H1 (cell line): ENCODE results near the gene ADSS2. TPM values are rescaled to one million over a fixed set of nuclear protein-coding genes. Genes with fewer than 3 reads are reported as not detected.

ENCODE experiments used
- SP1 ChIP-seq: IDR thresholded peaks from 2 replicates; pipeline ENCODE4 v1.6.1; 2011; ENCODE audit warnings: low read depth, low read length
- polyA plus RNA-seq, 7 experiments: library from polyadenylated mRNA; depleted of rRNA in 3 of 7; stranded (reverse) in 5 of 7; unstranded in 2 of 7; fragments of >200 nt in 5 of 7; fragments of 200-250 nt in 2 of 7; gene quantifications; 1 replicate in 5 of 7; 2 replicates in 1 of 7; 4 replicates in 1 of 7; pipeline versions ENCODE4 v1.2.1 to v1.2.3, GENCODE V29; 2011 to 2013; ENCODE audit warnings: missing spikeins in 2 of 7, mixed read lengths in 2 of 7
- total RNA-seq: library from RNA; stranded (reverse); fragmentation: NEBNext Ultra II Directional; extraction: Animal tissue kit (Norgen Biotek cat#: 25700); gene quantifications from 2 replicates; pipeline ENCODE4 v1.2.1, GENCODE V29; 2021

Gene ADSS2
- total and polyA plus RNA-seq, 2 of the 8 experiments (the other 6 are each of a cell fraction or from before 2014, with no cell fraction given) = 29.8 to 108 TPM

- peak; percentile 58; the same call in 1 of the 2 replicates for TF ChIP-seq SP1
- TF ChIP-seq, all 59 proteins: peak for 3
Measured at GRCh38 chr1:244454412-244454811, 2.7 kb upstream of the ADSS2 start (continued).
